IPS DF 6.9 (cell line): ENCODE measurements around the gene TMEM212.

Source experiments
- DNase-seq: peaks from one replicate; pipeline ENCODE4 v3.0.0-alpha.2; 2013; ENCODE audit warnings: low read depth, low spot score
- H3K27ac ChIP-seq: one replicate; pipeline ENCODE4 v1.5.1; 2013; ENCODE audit warnings: low read length, control low read depth
- H3K27me3 ChIP-seq: 2 replicates; pipeline ENCODE4 v1.6.1; 2013; ENCODE audit warnings: mild to moderate bottlenecking, low read length; ENCODE audit not compliant: control insufficient read depth, insufficient read depth
- H3K36me3 ChIP-seq: 2 replicates; pipeline ENCODE4 v1.6.1; 2013; ENCODE audit warnings: low read length; ENCODE audit not compliant: control insufficient read depth, insufficient read depth
- H3K4me1 ChIP-seq: 2 replicates; pipeline ENCODE4 v1.6.1; 2013; ENCODE audit warnings: low read length; ENCODE audit not compliant: control insufficient read depth, insufficient read depth
- H3K4me3 ChIP-seq: 2 replicates; pipeline ENCODE4 v1.5.1; 2013; ENCODE audit warnings: mild to moderate bottlenecking, low read length
- H3K9me3 ChIP-seq: 2 replicates; pipeline ENCODE4 v1.6.1; 2013; ENCODE audit warnings: low read length, inconsistent platforms; ENCODE audit not compliant: control insufficient read depth, insufficient read depth
- WGBS: extraction: QIAGEN DNeasy Blood & Tissue Kit; methylation state at CpG from one replicate; pipeline ENCODE4 v1.1.7; 2013; ENCODE audit warnings: mixed read lengths, missing lambda C conversion rate; ENCODE audit not compliant: insufficient read length, insufficient coverage; 5-methylcytosine and 5-hydroxymethylcytosine counted together

Gene TMEM212

DNA sequence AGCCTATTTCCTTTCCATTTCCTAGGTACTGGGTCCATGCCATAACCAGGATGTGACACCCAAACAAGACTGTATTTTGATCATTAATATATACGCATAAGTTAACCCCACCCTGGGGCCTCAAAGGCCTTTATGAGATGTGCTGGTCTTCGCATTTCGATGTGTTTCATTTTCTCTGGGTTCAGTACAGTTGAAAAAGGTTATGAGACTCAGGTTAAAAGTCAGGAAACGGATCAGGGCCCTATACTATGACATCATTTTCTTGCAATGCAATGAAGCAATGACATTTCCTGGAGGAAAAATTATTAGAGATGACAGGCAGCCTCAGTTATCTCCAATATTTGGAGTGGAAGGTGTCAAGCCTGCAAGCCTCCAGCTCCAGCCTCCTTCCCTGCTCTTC, 31.7 kb downstream of the TMEM212 start:
- Histone ChIP-seq H3K9me3 (no peaks in the 10 kb centered on the region), H3K27ac (no peak overlapping the region), H3K36me3 (no peaks in the 10 kb centered on the region), H3K4me3 (no peak overlapping the region), H3K4me1 (peaks cover 3% of the 10 kb centered on the region), H3K27me3 (no peaks in the 10 kb centered on the region)
- DNase-seq: no peak
- no CpG with 5 or more reads among the region's 4 CpGs for WGBS

DNA sequence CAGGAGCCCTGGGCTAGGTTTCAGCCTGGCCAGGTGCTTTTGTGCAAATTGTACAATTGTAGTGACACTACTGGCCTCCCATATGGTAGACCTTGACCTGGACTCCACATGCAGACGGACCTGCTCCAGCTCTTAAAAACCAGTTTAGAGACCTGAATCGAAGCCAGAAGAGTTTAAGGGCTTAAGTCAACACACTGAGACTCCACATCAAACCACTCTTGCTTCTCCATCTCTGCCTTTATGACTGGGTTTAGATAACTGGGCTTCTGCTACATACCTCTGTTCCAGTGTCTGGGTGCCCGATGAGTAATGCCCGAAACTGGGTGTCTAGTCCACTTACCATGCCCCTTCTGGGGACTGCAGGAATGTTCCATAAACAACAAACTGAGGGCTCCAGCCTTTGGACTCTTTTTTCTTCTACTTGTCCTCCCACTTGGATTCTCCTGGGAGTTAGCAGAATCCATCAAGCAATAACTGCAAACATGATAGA, 32.8 kb downstream of the TMEM212 start:
- Histone ChIP-seq H3K4me3 (no peak overlapping the region), H3K27ac (no peak overlapping the region), H3K9me3 (no peaks in the 10 kb centered on the region), H3K4me1 (peaks cover 3% of the 10 kb centered on the region), H3K27me3 (no peaks in the 10 kb centered on the region), H3K36me3 (no peaks in the 10 kb centered on the region)
- WGBS: no CpG with 5 or more reads among the region's 4 CpGs
- no peak for DNase-seq

DNA sequence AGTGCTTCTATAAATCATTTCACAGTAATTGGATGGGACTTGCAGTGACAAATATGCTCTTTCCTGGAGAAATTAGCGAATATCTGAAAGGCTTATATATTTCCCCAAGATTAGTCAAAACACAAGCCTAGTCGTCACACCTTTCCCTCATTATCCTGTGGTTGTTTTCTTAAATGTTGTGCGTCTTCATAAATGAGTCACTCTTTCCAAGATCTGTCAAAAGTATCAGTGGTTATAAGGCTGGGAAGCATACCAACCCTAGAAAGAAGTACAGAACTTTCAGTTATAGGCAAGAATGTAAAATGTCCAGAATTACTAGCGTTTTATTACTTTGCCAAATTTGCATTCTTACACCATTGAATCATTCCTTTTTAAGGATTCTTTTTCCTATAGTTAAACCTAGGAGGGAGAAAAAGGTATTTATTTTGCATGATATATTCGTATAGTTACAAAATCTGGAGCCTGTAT, 33.6 kb downstream of the TMEM212 start:
- H3K27me3 ChIP-seq: no peaks in the 10 kb centered on the region
- H3K4me3 ChIP-seq: no peak overlapping the region
- H3K27ac ChIP-seq: no peak overlapping the region
- WGBS: no CpG with 5 or more reads among the region's 5 CpGs
- DNase-seq: no peak
- H3K4me1 ChIP-seq: peaks cover 3% of the 10 kb centered on the region
- H3K9me3 ChIP-seq: no peaks in the 10 kb centered on the region
- no peaks in the 10 kb centered on the region for H3K36me3 ChIP-seq

GRCh38 chr3:171878461-171879225, 35.5 kb downstream of the TMEM212 start:
- DNase-seq: no peak
- Histone ChIP-seq H3K4me3 (no peak overlapping the region), H3K27ac (no peak overlapping the region), H3K4me1 (peaks cover 3% of the 10 kb centered on the region), H3K27me3 (no peaks in the 10 kb centered on the region), H3K9me3 (no peaks in the 10 kb centered on the region), H3K36me3 (no peaks in the 10 kb centered on the region)
- no CpG with 5 or more reads among the region's 4 CpGs for whole genome bisulfite sequencing

DNA sequence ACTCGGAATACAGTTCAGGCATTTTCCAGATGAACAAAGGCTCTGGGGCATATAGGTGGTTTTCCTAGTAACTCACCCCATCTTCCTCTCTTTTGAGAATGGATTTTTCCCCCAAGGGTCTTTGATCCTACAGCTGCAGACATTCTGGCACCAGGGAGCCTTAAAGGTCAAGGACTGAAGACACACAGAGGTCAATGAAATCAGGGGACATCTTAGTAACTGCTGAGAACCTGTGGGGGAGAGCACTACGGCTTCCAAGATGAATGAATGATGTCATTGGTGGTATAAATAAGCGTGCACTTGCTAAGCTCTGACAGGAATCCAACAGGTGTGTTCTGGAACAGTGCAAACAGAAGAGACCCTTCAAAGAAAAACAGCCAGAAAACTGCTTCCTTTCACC, 36.3 kb downstream of the TMEM212 start:
- no peaks in the 10 kb centered on the region for H3K9me3 ChIP-seq
- no peak overlapping the region for H3K27ac ChIP-seq
- no peak overlapping the region for H3K4me3 ChIP-seq
- no peaks in the 10 kb centered on the region for H3K36me3 ChIP-seq
- DNase-seq: no peak
- H3K27me3 ChIP-seq: no peaks in the 10 kb centered on the region
- no CpG with 5 or more reads among the region's 3 CpGs for WGBS
- peaks cover 3% of the 10 kb centered on the region for H3K4me1 ChIP-seq

DNA sequence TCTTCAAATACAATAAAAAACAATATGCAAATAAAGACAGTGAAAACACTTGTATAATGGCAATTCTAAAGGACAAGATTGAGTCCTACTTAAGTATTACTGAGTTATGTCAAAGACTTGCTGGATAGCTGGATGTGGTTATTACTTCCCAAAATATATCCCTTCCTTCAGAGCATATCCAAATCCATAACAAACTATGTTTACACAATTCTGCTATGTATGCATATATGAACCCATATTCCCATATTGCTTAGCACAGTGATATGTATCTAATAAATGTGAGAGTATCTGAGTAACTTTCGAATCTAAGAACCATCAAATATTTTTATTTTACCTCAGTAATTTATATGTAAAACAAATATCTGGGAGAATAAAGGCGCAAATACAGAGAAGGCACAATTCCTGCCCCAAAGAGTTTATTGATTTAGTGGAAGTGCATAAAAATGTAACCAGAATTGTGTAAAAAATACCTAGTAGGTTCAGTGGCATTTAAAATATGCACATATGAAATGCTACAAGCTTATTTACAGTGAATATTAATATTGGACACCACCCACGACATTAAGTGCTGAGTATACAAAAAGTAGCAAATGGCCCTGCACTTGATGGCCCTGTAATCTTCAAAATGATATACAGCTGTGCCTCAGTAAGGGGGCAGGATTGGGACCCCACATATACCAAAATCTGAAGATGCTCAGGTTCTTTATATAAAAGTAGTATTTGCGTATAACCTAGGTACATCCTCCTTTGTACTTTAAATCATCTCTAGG, 37.1 kb downstream of the TMEM212 start:
- H3K27me3 ChIP-seq: no peaks in the 10 kb centered on the region
- no peak for DNase-seq
- no peak overlapping the region for H3K4me3 ChIP-seq
- peaks cover 3% of the 10 kb centered on the region for H3K4me1 ChIP-seq
- no CpG with 5 or more reads among the region's 4 CpGs for WGBS
- H3K27ac ChIP-seq: no peak overlapping the region
- H3K9me3 ChIP-seq: no peaks in the 10 kb centered on the region
- H3K36me3 ChIP-seq: no peaks in the 10 kb centered on the region

DNA sequence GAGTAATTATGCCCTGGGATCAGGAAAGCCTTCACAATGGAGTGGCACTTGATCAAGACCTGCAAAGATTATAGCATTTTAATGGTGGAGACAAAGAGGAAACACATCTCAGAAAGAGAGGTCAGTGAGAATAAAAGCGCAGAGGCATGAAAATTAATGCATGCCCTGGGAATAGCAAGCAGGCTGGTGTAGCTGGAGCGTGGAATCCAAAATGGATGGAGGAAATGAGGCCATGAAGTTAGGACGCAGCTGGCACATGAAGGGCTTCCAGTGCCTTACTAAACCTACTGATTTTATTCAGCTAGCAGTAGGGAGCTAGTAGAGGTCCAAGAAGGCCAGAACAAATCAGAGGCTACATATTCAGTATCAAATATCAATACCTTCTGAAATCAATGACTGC, 38.1 kb downstream of the TMEM212 start:
- no peaks in the 10 kb centered on the region for H3K36me3 ChIP-seq
- no peaks in the 10 kb centered on the region for H3K9me3 ChIP-seq
- H3K4me3 ChIP-seq: no peak overlapping the region
- H3K4me1 ChIP-seq: peaks cover 1% of the 10 kb centered on the region
- DNase-seq: no peak
- whole genome bisulfite sequencing: no CpG with 5 or more reads among the region's 3 CpGs
- no peak overlapping the region for H3K27ac ChIP-seq
- H3K27me3 ChIP-seq: no peaks in the 10 kb centered on the region

GRCh38 chr3:171883257-171883892, 40.2 kb downstream of the TMEM212 start:
- H3K36me3 ChIP-seq: no peaks in the 10 kb centered on the region
- no peak overlapping the region for H3K27ac ChIP-seq
- no CpG with 5 or more reads among the region's 3 CpGs for WGBS
- H3K9me3 ChIP-seq: no peaks in the 10 kb centered on the region
- DNase-seq: no peak
- no peaks in the 10 kb centered on the region for H3K27me3 ChIP-seq
- peaks cover 1% of the 10 kb centered on the region for H3K4me1 ChIP-seq
- H3K4me3 ChIP-seq: no peak overlapping the region

DNA sequence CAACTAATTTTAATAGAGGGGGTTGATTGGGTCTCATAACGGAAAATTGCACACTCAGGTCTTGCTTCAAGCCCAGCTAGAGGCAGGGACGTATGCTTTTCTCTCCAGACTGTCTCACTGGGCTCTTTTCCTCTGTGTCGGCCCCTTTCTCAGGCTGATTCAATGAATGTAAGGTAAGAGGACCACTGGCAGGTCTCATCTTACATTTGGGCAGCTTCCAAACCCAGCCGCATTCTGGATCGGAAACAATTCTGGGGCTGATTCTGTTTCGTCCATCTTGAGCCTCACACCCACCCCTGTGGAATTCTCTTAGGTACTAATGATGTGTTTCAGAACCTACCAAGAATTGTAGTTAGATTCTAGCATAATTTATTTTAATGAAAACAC, 40.7 kb downstream of the TMEM212 start:
- Histone ChIP-seq H3K36me3 (no peaks in the 10 kb centered on the region), H3K4me1 (peaks cover 1% of the 10 kb centered on the region; the same call in 1 of the 2 replicates), H3K27ac (no peak overlapping the region), H3K4me3 (no peak overlapping the region), H3K9me3 (no peaks in the 10 kb centered on the region), H3K27me3 (no peaks in the 10 kb centered on the region)
- DNase-seq: no peak
- WGBS: no CpG with 5 or more reads among the region's 6 CpGs

DNA sequence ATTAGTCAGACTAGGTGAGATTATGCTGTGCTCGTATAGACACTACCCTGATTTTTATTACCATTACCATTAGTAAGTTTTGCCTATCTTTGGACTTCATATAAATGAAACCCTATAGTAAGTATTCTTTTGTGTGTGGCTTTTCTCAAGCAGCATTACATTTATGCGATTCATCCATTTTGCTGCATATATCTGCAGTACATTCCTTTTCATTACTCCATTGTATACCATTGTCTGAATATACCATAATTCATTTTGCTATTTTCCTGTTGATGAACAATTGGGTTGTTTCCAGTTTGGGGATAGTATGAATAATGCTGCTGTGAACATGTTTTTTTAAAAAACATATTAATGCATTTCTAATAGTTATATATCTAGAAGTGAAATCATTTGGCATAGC, 45.3 kb downstream of the TMEM212 start:
- no peak overlapping the region for H3K27ac ChIP-seq
- WGBS: no CpG with 5 or more reads among the region's 2 CpGs
- H3K27me3 ChIP-seq: no peaks in the 10 kb centered on the region
- H3K4me3 ChIP-seq: no peak overlapping the region
- H3K9me3 ChIP-seq: no peaks in the 10 kb centered on the region
- H3K36me3 ChIP-seq: no peaks in the 10 kb centered on the region
- no peak for DNase-seq
- H3K4me1 ChIP-seq: no peaks in the 10 kb centered on the region
